NCI-H526 (cell line): ENCODE data around the gene CCDC182.

Experiments
- DNase-seq, 2 experiments: peaks; one replicate each; lab custom pipeline; 2025; lab: John Stamatoyannopoulos, UW

CCDC182 gene

GRCh38 chr17:57745242-57745641 is at the start of gene CCDC182:
Gene CCDC182 (minus strand): TSS chr17:57745299. CDS start chr17:57745272, 27 bp downstream.
- DNase-seq, result no peak

DNA sequence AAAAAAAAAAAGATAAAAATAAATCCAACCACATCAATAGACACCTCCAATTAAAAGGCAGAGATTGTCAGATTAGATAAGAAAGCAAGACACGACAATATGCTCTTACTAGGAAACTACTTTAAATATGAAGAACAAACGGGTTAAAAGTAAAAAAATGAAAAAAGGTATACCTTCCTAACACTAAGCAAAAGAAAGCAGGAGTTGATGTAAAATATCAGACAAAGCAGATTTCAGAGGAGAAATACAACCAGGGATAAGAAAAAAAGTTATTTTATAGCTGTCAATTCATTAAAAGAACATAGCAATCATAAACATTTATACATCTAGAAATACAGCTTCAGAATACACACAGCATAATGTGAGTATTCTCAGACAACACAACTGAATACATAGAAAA is 49.7 kb upstream of the CCDC182 start:
- no peak for DNase-seq

DNA sequence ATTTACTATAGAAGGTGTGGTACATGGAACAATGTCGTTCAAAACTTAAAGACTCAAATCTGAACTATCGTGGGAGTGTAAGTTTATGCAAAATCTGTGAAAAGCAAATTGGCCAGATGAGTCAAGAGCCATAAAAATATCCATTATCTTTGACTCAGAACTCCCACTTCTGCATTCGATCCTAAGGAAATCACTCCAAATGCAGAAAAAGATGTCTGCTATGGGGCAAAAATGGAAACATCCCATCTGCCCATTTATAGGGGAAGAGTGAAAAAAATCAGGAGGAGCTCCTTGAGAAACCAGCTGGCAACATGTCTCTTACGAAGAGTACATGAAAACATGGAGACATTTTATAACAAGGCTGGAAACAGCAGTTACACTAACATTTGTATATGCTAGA is 43.6 kb upstream of the CCDC182 start:
- DNase-seq, result no peak

DNA sequence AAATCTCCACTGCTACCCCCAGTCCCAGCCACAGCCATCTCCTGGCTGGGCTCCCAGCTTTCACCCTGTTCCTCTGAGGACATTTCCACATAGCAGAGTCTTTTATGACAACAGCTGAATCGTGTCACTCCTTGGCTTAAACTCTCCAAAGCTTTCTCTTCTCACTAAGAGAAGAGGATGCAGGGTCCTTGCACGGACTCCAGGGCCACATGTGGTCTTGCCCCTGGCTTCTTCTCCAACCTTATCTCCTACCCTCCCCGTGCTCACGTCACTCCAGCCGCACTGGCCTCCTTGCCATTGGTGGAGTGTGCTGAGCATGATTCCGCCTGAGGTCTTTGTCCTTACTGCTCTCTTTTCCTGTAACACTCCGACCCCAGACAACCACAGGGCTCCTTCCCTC is 39.9 kb upstream of the CCDC182 start:
- DNase-seq, result no peak

- peak; percentile 63 to 74 for DNase-seq
These were observed 39.3 kb upstream of the CCDC182 start for GRCh38 chr17:57784226-57784895.

GRCh38 chr17:57783338-57783742 is 38.2 kb upstream of the CCDC182 start:
- peak; percentile 55 to 90 for DNase-seq

- DNase-seq, result peak in 1 of 2 experiments; percentile 22
These were observed 37.7 kb upstream of the CCDC182 start for GRCh38 chr17:57782647-57783337.

- no peak for DNase-seq
These were observed 37.0 kb upstream of the CCDC182 start for GRCh38 chr17:57782062-57782490.

DNA sequence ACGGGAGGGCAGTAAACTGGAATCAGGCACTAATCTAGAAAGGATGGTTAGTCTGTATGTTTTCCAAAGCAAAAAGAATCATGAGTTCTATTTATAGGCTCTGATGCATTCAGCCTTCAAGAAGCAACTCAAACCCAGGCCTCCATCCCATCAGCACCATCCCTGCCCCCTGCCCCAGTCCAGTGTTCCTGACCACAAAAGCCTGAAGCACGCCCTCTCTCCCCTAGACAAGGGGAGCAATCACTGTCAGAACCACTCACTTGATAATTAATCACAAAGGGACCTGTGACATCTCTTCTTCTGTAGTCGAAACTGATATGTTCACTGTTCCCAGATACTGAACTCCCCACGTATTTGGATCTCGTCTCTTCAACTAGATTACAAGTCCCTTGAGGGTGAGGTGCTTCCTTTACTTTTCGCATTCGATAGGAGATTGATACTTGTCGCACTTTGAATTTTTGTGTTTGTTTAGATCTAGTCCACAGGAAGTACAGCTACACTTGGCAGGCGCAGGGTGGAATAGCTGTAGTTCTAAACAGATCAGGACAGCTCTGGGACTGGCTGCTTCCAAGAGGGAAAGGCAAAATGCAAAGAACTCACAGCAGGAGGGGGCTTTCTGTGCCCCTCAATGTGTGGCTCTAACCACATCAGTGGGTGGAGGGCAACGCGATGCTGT is 36.4 kb upstream of the CCDC182 start:
- DNase-seq, result no peak

- no peak for DNase-seq
These were observed 34.6 kb upstream of the CCDC182 start for GRCh38 chr17:57779706-57780105.

DNA sequence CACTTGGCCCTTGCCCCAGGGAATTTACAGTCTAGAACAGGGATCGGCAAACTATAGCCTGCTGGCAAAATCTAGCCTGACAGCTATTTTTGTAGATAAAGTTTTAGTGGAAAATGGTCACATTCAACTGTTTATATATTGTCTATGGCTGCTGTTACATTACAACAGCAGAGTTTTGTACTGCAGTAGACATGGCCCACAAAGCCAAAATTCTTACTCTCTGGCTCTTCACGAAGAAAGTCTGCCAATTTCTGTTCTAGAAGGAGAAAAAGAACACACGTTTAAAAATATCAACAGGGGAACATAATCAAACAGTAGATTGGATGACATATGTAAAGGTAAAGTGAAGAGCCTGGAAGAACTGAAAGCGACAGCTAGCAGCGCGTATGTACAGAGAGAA is 33.2 kb upstream of the CCDC182 start:
- no peak for DNase-seq

- no peak for DNase-seq
These were observed 31.3 kb upstream of the CCDC182 start for GRCh38 chr17:57776366-57776765.

GRCh38 chr17:57774872-57775271 is 29.8 kb upstream of the CCDC182 start:
- DNase-seq, result no peak

DNA sequence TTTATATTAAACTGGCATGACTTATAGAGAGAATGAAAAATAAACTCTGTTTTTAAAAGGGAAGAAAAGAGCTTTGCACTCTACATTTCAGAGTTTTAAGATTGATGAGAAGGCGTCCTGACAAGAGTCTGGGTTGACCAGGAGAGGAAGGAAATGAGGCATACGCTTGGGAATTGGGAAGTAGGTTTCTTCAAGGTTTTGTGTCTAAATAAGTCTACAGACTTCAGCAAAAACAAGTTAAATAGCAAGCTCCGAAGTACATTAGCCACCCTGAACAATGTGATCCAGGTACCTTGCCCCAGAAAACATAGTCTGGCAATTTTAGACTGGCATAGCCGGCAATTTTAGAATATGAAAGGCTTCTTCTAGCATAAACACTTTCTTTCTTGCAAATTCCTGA is 28.5 kb upstream of the CCDC182 start:
- no peak for DNase-seq

DNA sequence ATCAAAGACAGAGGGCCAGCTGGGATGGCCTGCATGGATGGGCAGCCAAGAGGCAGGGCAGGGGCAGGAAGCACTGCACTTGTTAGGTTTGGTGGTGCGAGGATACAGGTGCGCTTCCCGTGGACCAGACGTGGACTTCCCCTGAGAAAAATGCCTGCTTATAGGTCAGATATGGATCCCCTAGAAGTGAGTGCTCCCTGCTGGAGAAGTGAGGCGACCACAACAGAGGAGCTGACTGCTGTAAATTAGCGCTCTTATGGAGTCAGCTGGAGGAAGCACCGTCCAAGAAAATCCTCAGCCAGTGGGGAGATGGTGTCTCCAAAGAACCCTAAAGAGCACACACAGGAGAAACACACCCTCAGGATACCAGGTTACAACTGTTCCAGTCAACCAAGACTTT is 27.7 kb upstream of the CCDC182 start:
- DNase-seq, result peak in 1 of 2 experiments; percentile 5

- DNase-seq, result no peak
These were observed 22.5 kb upstream of the CCDC182 start for GRCh38 chr17:57767561-57767960.

- no peak for DNase-seq
These were observed 21.3 kb upstream of the CCDC182 start for GRCh38 chr17:57766318-57766943.

DNA sequence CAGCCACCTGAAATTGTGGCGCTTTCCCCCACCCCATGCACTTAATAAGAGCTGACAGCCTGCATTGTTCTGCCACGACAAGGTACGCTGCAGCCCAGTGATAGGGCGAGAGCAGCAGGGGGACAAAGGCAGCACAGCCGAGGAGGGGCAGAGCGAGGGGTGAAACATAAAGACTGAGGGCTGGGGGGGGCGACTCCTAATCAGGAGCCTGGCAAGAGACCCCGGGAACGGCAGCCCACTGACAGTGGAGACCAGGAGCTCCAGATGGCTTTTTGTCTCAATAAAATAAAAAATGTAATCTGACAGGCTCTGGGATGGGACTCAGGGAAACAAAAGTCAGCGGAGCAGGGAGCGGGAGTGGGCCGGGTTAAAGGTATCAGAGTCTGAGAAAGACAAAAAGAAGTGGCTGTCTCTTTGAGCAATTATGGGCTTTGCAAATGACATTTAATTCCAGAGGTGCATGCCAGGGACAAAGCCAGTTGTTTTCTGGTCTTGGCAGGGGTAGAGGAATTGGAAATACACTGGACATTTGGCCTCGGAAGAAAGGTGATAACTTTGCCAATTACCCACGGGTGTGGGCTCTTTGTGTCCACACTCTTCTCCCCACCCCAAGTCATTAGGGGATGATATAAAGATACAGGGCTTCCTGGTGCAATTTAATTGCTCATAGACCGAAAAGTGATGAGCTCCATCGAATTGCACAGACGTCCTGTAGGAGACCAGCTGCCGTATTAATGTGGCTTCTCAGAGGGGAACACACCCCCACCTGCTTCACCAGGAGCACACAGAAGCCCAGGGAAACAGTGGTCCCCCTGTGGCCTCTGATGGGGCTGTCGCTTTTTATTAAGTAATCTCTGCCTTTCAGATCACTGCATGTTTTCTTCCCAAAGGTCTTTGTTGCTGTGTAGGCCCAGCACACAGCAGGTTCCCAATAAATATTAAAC is 17.6 kb upstream of the CCDC182 start:
- DNase-seq, result no peak

DNA sequence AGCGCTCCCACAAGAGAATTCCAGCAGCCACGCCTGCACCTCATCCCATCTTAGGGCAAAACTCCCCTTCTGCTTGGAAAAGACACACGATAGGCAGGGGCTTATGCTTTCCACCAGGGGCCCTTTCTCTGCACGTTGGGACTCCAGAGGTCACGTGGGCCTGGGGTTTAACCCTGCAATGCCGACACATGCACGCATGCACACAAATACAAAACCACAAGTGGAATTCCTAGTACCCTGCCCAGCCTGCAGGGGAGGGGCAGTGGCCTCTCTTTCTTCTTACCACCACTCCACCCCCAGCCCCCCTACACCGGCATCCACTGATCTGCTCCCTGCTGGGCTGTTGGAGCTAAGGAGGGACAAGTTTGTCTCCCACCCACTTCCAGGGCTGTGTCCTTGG is 16.8 kb upstream of the CCDC182 start:
- peak in 1 of 2 experiments; percentile 8 for DNase-seq

GRCh38 chr17:57760046-57760445 is 14.9 kb upstream of the CCDC182 start:
- DNase-seq, result no peak

DNA sequence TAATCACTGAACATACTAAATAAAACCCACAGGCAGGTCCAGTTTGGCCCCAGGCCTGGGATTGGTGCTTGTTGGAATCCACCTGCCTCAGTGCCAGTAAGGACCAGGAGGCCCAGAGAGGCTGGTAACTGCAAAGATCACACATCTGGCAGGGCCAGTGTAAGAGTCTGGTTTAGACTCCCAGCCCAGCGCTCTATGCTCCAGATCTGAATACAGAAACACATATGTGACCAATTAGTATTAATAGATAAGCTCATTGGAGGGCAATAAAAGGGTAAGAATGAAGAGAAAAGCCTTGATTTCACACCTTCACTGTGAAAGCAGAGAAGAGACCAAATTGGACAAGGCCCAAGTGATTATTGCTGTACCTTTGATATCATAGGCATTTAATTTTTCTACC is 13.6 kb upstream of the CCDC182 start:
- DNase-seq, result no peak
